GM19452 (cell line): ENCODE measurements around the gene KRTAP6-3.

Experiments used
- ATAC-seq: cut with Tn5 transposase; IDR thresholded peaks from one replicate; pipeline ENCODE4 v1.9.1; 2021; ENCODE audit not compliant: unreplicated experiment

Gene KRTAP6-3

GRCh38 chr21:30623362-30623761 is 31.1 kb downstream of the KRTAP6-3 start:
- ATAC-seq = no peak

GRCh38 chr21:30625449-30626165 is 33.4 kb downstream of the KRTAP6-3 start:
- no peak for ATAC-seq

- no peak for ATAC-seq
These were observed 35.9 kb downstream of the KRTAP6-3 start for GRCh38 chr21:30628109-30628508.

- ATAC-seq = no peak
These were observed 37.0 kb downstream of the KRTAP6-3 start for GRCh38 chr21:30629200-30629599.

- ATAC-seq = no peak
These were observed 42.7 kb downstream of the KRTAP6-3 start, which contains the start of gene KRTAP20-2 for GRCh38 chr21:30634906-30635305. Gene KRTAP20-2, plus strand, starts transcription at chr21:30635206. Its CDS starts 58 bp downstream, at chr21:30635264.

- ATAC-seq = no peak
These were observed 46.4 kb downstream of the KRTAP6-3 start for GRCh38 chr21:30638686-30639085.

- no peak for ATAC-seq
These were observed 50.3 kb downstream of the KRTAP6-3 start, which contains the start of gene KRTAP20-3 for GRCh38 chr21:30642564-30642963. Gene KRTAP20-3, plus strand, starts transcription at chr21:30642864.
